Measurements from ENCODE around the gene ATP8B4.

DNA sequence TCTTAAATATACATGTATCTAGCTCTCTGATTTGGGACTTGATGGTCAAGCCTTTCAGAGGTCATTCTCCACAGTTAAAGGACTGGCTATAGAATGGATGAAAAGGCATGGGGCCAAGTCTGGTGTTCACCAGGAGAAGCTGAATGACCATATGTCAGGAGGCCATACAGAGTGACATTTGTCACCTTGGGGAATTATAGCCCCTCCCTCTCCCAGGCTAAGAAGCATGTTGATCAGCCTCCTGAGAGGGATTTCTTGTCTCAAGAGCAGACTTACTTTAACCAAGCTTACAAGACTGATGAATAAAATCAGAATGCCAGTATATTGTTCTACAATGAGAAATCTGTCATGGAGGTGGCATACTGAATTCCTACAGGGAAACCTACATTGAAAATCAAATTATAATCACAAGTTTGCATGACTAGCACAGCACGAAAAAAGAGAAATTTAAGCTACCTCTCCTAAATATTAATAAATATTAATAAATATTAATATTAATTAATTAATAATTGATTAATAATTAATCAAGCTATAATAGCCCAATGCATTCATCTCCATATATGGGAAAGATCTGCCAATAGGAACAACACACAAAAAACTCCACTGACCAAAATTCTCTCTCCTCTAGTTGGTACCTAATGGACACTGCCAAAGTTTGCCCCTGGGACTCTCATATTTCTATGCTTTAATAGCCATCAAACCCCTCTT is 47.3 kb downstream of the ATP8B4 start:
- TF ChIP-seq POLR2AphosphoS5 (IDR thresholded peaks at IDR 0.05), result no peak
- no peak for TF ChIP-seq EP300 (IDR thresholded peaks at IDR 0.05)
- TF ChIP-seq, protein P1, sequence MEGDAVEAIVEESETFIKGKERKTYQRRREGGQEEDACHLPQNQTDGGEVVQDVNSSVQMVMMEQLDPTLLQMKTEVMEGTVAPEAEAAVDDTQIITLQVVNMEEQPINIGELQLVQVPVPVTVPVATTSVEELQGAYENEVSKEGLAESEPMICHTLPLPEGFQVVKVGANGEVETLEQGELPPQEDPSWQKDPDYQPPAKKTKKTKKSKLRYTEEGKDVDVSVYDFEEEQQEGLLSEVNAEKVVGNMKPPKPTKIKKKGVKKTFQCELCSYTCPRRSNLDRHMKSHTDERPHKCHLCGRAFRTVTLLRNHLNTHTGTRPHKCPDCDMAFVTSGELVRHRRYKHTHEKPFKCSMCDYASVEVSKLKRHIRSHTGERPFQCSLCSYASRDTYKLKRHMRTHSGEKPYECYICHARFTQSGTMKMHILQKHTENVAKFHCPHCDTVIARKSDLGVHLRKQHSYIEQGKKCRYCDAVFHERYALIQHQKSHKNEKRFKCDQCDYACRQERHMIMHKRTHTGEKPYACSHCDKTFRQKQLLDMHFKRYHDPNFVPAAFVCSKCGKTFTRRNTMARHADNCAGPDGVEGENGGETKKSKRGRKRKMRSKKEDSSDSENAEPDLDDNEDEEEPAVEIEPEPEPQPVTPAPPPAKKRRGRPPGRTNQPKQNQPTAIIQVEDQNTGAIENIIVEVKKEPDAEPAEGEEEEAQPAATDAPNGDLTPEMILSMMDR (IDR thresholded peaks at IDR 0.05), result no peak

All from upper lobe of left lung (tissue), 4 donors.